HL-60 (cell line): ENCODE data around the gene ZNF76.

ENCODE experiments used
- DNase-seq, 2 experiments: peaks; one replicate each; pipeline ENCODE4 v3.0.0-alpha.2; 2010 to 2020; ENCODE audit warnings: low read depth in 1 of 2, low spot score in 1 of 2
- H3K27ac ChIP-seq: fragments of 250-450 bp; sonication (Bioruptor Pico); replicated peaks from 2 replicates; pipeline ENCODE4 v1.5.1; 2020; ENCODE audit warnings: mild to moderate bottlenecking, moderate library complexity
- H3K27me3 ChIP-seq: fragments of 250-450 bp; sonication (Bioruptor Pico); 2 replicates; pipeline ENCODE4 v1.5.1; 2021; ENCODE audit warnings: mild to moderate bottlenecking, moderate library complexity; ENCODE audit not compliant: insufficient read depth, poor library complexity, severe bottlenecking
- H3K4me3 ChIP-seq: replicated peaks from 2 replicates; pipeline ENCODE4 v1.5.1; 2011; ENCODE audit warnings: mild to moderate bottlenecking, control low read depth, low read length; ENCODE audit not compliant: insufficient read depth
- GABPA ChIP-seq: IDR thresholded peaks from 2 replicates; pipeline ENCODE4 v1.6.1; 2012; ENCODE audit warnings: low read depth
- POLR2AphosphoS5 ChIP-seq: IDR thresholded peaks from 2 replicates; pipeline ENCODE4 v1.6.1; 2012; ENCODE audit warnings: low read depth
- SPI1 ChIP-seq: IDR thresholded peaks from 2 replicates; pipeline ENCODE4 v1.6.1; 2012; ENCODE audit warnings: low read depth, mild to moderate bottlenecking, borderline replicate concordance
- TF ChIP-seq, protein P1 (sequence below): IDR thresholded peaks from one replicate; pipeline ENCODE4 v1.5.1; 2011; ENCODE audit warnings: low read length, control low read depth, inconsistent platforms; ENCODE audit not compliant: insufficient read depth
- TF ChIP-seq, protein P2 (sequence below): IDR thresholded peaks from 2 replicates; pipeline ENCODE4 v1.6.1; 2012; ENCODE audit warnings: low read depth; ENCODE audit not compliant: insufficient replicate concordance

The ZNF76 gene

DNA sequence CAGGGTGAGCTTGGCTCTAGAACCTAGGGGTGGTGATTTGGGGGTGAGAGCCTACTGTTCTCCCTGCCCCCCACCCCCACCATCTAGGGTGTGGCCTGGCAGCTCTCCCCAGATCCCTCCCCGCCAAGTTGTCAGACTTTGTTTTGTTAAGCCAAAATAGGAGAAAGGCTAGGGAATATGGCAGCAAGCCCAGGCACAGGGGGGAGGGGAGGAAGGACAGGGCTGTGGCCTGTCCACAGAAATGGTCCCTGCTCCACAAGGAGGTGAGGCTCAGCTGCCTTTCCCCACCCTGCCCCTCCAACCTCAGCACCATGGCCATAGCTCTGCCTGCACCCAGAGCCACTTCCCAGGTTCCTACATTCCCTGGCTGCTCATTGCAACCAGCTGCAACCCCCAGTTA lies 28.6 kb upstream of the ZNF76 start:
- TF ChIP-seq POLR2AphosphoS5 (no peak), SPI1 (no peak), GABPA (no peak)
- TF ChIP-seq, protein P1, sequence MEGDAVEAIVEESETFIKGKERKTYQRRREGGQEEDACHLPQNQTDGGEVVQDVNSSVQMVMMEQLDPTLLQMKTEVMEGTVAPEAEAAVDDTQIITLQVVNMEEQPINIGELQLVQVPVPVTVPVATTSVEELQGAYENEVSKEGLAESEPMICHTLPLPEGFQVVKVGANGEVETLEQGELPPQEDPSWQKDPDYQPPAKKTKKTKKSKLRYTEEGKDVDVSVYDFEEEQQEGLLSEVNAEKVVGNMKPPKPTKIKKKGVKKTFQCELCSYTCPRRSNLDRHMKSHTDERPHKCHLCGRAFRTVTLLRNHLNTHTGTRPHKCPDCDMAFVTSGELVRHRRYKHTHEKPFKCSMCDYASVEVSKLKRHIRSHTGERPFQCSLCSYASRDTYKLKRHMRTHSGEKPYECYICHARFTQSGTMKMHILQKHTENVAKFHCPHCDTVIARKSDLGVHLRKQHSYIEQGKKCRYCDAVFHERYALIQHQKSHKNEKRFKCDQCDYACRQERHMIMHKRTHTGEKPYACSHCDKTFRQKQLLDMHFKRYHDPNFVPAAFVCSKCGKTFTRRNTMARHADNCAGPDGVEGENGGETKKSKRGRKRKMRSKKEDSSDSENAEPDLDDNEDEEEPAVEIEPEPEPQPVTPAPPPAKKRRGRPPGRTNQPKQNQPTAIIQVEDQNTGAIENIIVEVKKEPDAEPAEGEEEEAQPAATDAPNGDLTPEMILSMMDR, result no peak
- TF ChIP-seq, protein P2, sequence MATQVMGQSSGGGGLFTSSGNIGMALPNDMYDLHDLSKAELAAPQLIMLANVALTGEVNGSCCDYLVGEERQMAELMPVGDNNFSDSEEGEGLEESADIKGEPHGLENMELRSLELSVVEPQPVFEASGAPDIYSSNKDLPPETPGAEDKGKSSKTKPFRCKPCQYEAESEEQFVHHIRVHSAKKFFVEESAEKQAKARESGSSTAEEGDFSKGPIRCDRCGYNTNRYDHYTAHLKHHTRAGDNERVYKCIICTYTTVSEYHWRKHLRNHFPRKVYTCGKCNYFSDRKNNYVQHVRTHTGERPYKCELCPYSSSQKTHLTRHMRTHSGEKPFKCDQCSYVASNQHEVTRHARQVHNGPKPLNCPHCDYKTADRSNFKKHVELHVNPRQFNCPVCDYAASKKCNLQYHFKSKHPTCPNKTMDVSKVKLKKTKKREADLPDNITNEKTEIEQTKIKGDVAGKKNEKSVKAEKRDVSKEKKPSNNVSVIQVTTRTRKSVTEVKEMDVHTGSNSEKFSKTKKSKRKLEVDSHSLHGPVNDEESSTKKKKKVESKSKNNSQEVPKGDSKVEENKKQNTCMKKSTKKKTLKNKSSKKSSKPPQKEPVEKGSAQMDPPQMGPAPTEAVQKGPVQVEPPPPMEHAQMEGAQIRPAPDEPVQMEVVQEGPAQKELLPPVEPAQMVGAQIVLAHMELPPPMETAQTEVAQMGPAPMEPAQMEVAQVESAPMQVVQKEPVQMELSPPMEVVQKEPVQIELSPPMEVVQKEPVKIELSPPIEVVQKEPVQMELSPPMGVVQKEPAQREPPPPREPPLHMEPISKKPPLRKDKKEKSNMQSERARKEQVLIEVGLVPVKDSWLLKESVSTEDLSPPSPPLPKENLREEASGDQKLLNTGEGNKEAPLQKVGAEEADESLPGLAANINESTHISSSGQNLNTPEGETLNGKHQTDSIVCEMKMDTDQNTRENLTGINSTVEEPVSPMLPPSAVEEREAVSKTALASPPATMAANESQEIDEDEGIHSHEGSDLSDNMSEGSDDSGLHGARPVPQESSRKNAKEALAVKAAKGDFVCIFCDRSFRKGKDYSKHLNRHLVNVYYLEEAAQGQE, result no peak
- H3K27me3 ChIP-seq, result no peaks in the 10 kb centered on the region
- no peak overlapping the region for H3K27ac ChIP-seq
- H3K4me3 ChIP-seq, result no peak overlapping the region
- no peak for DNase-seq

DNA sequence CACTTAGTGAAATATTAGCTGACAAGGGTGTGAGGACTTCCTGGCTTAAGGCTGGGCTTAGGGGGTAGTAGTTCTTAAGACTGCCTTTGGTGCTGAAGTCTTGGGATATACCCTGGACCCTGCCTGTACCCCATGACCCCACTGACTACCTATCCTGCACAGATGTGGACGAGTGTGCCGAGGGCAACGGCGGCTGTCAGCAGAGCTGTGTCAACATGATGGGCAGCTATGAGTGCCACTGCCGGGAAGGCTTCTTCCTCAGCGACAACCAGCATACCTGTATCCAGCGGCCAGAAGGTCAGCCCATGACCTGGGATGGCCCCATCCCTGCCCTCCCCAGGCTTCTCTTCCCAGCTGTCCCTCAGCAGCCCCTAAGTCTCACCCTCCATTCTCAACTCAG lies 28.0 kb upstream of the ZNF76 start:
- Histone ChIP-seq H3K27ac (no peak overlapping the region), H3K4me3 (no peak overlapping the region), H3K27me3 (no peaks in the 10 kb centered on the region)
- TF ChIP-seq GABPA (no peak), SPI1 (no peak), POLR2AphosphoS5 (no peak)
- TF ChIP-seq, protein P2, result no peak
- TF ChIP-seq, protein P1, result no peak
- DNase-seq, result no peak

DNA sequence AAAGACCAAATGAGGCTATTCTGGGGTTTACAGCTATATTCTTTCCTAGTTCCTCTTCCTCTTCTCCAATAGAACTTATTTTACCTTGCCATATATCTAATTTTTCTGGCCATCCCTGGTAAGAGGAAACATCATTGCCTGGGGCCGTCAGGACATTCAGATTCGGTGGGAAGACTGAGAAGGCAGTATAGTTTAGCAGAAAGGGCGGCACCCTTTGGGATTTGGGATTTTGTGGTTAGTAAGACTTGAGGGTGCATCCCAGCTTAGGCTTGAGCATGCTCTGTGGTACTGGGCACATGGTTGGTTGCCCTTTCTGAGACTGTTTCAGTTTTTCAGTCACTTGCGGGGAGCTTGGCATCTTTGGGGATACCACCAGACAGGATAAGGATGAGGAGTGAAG lies 24.6 kb upstream of the ZNF76 start:
- DNase-seq, result no peak
- TF ChIP-seq SPI1 (no peak), GABPA (no peak), POLR2AphosphoS5 (no peak)
- TF ChIP-seq, protein P2, result no peak
- TF ChIP-seq, protein P1, result no peak
- Histone ChIP-seq H3K27ac (no peak overlapping the region), H3K4me3 (no peak overlapping the region), H3K27me3 (no peaks in the 10 kb centered on the region)
